Measurements from ENCODE around the gene DYNLT4.

DYNLT4 gene

GRCh38 chr1:44822131-44822701, 15.1 kb upstream of the DYNLT4 start:
- Histone ChIP-seq H3K36me3 (ENCODE audit: insufficient read depth) (no peaks in the 10 kb centered on the region), H3K4me1 (ENCODE audit: low read depth, poor library complexity, severe bottlenecking) (peaks cover 17% of the 10 kb centered on the region), H3K27ac (no peak overlapping the region), H2AFZ (ENCODE audit: low read depth) (no peak overlapping the region), H3K9ac (no peak overlapping the region), H3K4me2 (no peak overlapping the region), H4K20me1 (ENCODE audit: insufficient read depth) (no peaks in the 10 kb centered on the region), H3K79me2 (ENCODE audit: insufficient read depth, low read depth) (no peaks in the 10 kb centered on the region), H3K4me3 (IDR thresholded peaks at IDR 0.05; ENCODE audit: insufficient read depth, low read depth, low read length) (no peak overlapping the region), H3K27me3 (ENCODE audit: insufficient read depth, low read depth) (no peaks in the 10 kb centered on the region)
- TF ChIP-seq CTCF (conservative IDR thresholded peaks at IDR 0.05; ENCODE audit: low read depth, low read length) = no peak

GRCh38 chr1:44821240-44821715, 14.1 kb upstream of the DYNLT4 start:
- Histone ChIP-seq H3K36me3 (ENCODE audit: insufficient read depth) (no peaks in the 10 kb centered on the region), H4K20me1 (ENCODE audit: insufficient read depth) (no peaks in the 10 kb centered on the region), H3K4me1 (ENCODE audit: low read depth, poor library complexity, severe bottlenecking) (peaks cover 17% of the 10 kb centered on the region), H3K4me3 (IDR thresholded peaks at IDR 0.05; ENCODE audit: insufficient read depth, low read depth, low read length) (no peak overlapping the region), H3K27ac (no peak overlapping the region), H3K4me2 (no peak overlapping the region), H3K79me2 (ENCODE audit: insufficient read depth, low read depth) (no peaks in the 10 kb centered on the region), H3K9ac (no peak overlapping the region), H2AFZ (ENCODE audit: low read depth) (no peak overlapping the region), H3K27me3 (ENCODE audit: insufficient read depth, low read depth) (no peaks in the 10 kb centered on the region)
- no peak for TF ChIP-seq CTCF (conservative IDR thresholded peaks at IDR 0.05; ENCODE audit: low read depth, low read length)

GRCh38 chr1:44820328-44821239, 13.4 kb upstream of the DYNLT4 start:
- TF ChIP-seq CTCF (conservative IDR thresholded peaks at IDR 0.05; ENCODE audit: low read depth, low read length) = no peak
- Histone ChIP-seq H3K4me3 (IDR thresholded peaks at IDR 0.05; ENCODE audit: insufficient read depth, low read depth, low read length) (peak overlapping the region; percentile 76), H4K20me1 (ENCODE audit: insufficient read depth) (no peaks in the 10 kb centered on the region), H3K36me3 (ENCODE audit: insufficient read depth) (no peaks in the 10 kb centered on the region), H3K27me3 (ENCODE audit: insufficient read depth, low read depth) (no peaks in the 10 kb centered on the region), H3K4me1 (ENCODE audit: low read depth, poor library complexity, severe bottlenecking) (peaks cover 17% of the 10 kb centered on the region), H3K79me2 (ENCODE audit: insufficient read depth, low read depth) (no peaks in the 10 kb centered on the region), H3K27ac (peak overlapping the region; percentile 98), H3K4me2 (peak overlapping the region; percentile 72), H2AFZ (ENCODE audit: low read depth) (peak overlapping the region; percentile 64), H3K9ac (peak overlapping the region; percentile 92)

- H3K27me3 ChIP-seq (ENCODE audit: insufficient read depth, low read depth) = no peaks in the 10 kb centered on the region
- peak overlapping the region; percentile 72 for H3K4me2 ChIP-seq
- no peaks in the 10 kb centered on the region for H3K36me3 ChIP-seq (ENCODE audit: insufficient read depth)
- peak overlapping the region; percentile 70 for H2AFZ ChIP-seq (ENCODE audit: low read depth)
- H3K27ac ChIP-seq = peak overlapping the region; percentile 98
- H3K9ac ChIP-seq = peak overlapping the region; percentile 92
- peaks cover 17% of the 10 kb centered on the region for H3K4me1 ChIP-seq (ENCODE audit: low read depth, poor library complexity, severe bottlenecking)
- no peaks in the 10 kb centered on the region for H4K20me1 ChIP-seq (ENCODE audit: insufficient read depth)
- no peaks in the 10 kb centered on the region for H3K79me2 ChIP-seq (ENCODE audit: insufficient read depth, low read depth)
- no peak for TF ChIP-seq CTCF (conservative IDR thresholded peaks at IDR 0.05; ENCODE audit: low read depth, low read length)
- H3K4me3 ChIP-seq (IDR thresholded peaks at IDR 0.05; ENCODE audit: insufficient read depth, low read depth, low read length) = peak overlapping the region; percentile 76
These were observed 12.6 kb upstream of the DYNLT4 start for GRCh38 chr1:44819608-44820327.
